Erythroblast (primary cell): ENCODE results near the gene EDN1.

ENCODE experiments used
- GATA1 ChIP-seq: IDR thresholded peaks from 2 replicates; pipeline ENCODE4 v1.6.1; 2011; ENCODE audit warnings: low read depth, mild to moderate bottlenecking, control low read depth, low read length, moderate library complexity
- POLR2A ChIP-seq: IDR thresholded peaks from 2 replicates; pipeline ENCODE4 v1.6.1; 2011; ENCODE audit warnings: mild to moderate bottlenecking, low read length

- TF ChIP-seq POLR2A = no peak
- no peak for TF ChIP-seq GATA1
Observed at GRCh38 chr6:12297363-12298016, 7.3 kb downstream of the EDN1 start.
